HCT116 (cell line): ENCODE data around the gene SPATA6. TPM values are rescaled to one million over a fixed set of nuclear protein-coding genes. Genes with fewer than 3 reads are reported as not detected.

Source experiments
- ATAC-seq: fragments of 200-7000 bp; cut with Tn5 transposase; 2 replicates; pipeline ENCODE4 v1.9.1; 2020; ENCODE audit warnings: mild to moderate bottlenecking, moderate library complexity
- BruUV-seq: library from RNA; stranded (reverse); fragments of 400-500 nt; replicated peaks from 2 replicates; lab custom pipeline; 2021; lab: Mats Ljungman, UMichigan
- CTCF ChIA-PET: fragments of 300-600 bp; sonication (Branson Sonifier 250); formaldehyde crosslinking; loops from one replicate; lab custom pipeline; 2021; ENCODE audit warnings: antibody characterized with exemption; lab: Charles Lee
- POLR2A ChIA-PET: fragments of 300-600, 350-600 bp; sonication (Branson Sonifier 250); formaldehyde crosslinking; loops from one replicate; lab custom pipeline; 2021; ENCODE audit warnings: antibody characterized with exemption; lab: Charles Lee
- RAD21 ChIA-PET, 2 experiments: fragments of 300-600 bp; sonication (Branson Sonifier 250); formaldehyde crosslinking; loops; one replicate each; lab custom pipeline; 2023; ENCODE audit warnings: low total read pairs in 2 of 2; ENCODE audit not compliant: uncharacterized antibody in 2 of 2, unreplicated experiment in 2 of 2, low non-redundant PET in 1 of 2; lab: Charles Lee
- DNase-seq: peaks from one replicate; pipeline ENCODE4 v3.0.0-alpha.2; 2010; ENCODE audit warnings: low read depth, low spot score
- H2AFZ ChIP-seq: fragments of 200-600 bp; shearing (Covaris generic), sonication (generic); 2 replicates; pipeline ENCODE4 v1.6.1; 2017; ENCODE audit warnings: low read depth, mixed run types, mixed read lengths, antibody characterized with exemption, low read length; ENCODE audit not compliant: poor library complexity, severe bottlenecking
- H3K27ac ChIP-seq: 2 replicates; pipeline ENCODE4 v1.5.1; 2012; ENCODE audit warnings: low read depth, low read length
- H3K27me3 ChIP-seq: fragments of 200-600 bp; sonication (generic); 2 replicates; pipeline ENCODE4 v1.6.1; 2016; ENCODE audit warnings: mixed run types, low read length, mixed read lengths; ENCODE audit not compliant: insufficient read depth
- H3K36me3 ChIP-seq, 2 experiments: fragments of 200-500 bp in 1 of 2; fragments of 200-600 bp in 1 of 2; sonication (Bioruptor generic) in 1 of 2; sonication (generic) in 1 of 2; 2 replicates each; pipeline versions ENCODE4 v1.5.1 to v1.6.1; 2014 to 2016; ENCODE audit warnings: low read length in 2 of 2, inconsistent platforms in 1 of 2, mixed read lengths in 1 of 2, mixed run types in 1 of 2; ENCODE audit not compliant: insufficient read depth in 2 of 2, control insufficient read depth in 1 of 2
- H3K4me1 ChIP-seq, 2 experiments: fragments of 200-600 bp in 1 of 2; sonication (generic) in 1 of 2; 2 replicates each; pipeline versions ENCODE4 v1.5.1 to v1.6.1; 2012 to 2017; ENCODE audit warnings: low read length in 2 of 2, inconsistent platforms in 1 of 2, mild to moderate bottlenecking in 1 of 2, mixed read lengths in 1 of 2, mixed run types in 1 of 2, moderate library complexity in 1 of 2; ENCODE audit not compliant: insufficient read depth in 2 of 2, control insufficient read depth in 1 of 2
- H3K4me2 ChIP-seq: fragments of 200-600 bp; sonication (generic); 2 replicates; pipeline ENCODE4 v1.6.1; 2017; ENCODE audit warnings: mixed run types, low read length, mixed read lengths
- H3K4me3 ChIP-seq, 2 experiments: fragments of 200-600 bp in 1 of 2; sonication (generic) in 1 of 2; replicated peaks in 1 of 2; 2 replicates each; pipeline ENCODE4 v1.5.1; 2011 to 2016; ENCODE audit warnings: low read length in 2 of 2, control low read depth in 1 of 2, low read depth in 1 of 2, mild to moderate bottlenecking in 1 of 2, mixed read lengths in 1 of 2, mixed run types in 1 of 2
- H3K79me2 ChIP-seq: fragments of 200-600 bp; sonication (generic); 2 replicates; pipeline ENCODE4 v1.6.1; 2017; ENCODE audit warnings: mild to moderate bottlenecking, mixed run types, low read length, moderate library complexity, mixed read lengths; ENCODE audit not compliant: insufficient read depth
- H3K9ac ChIP-seq: fragments of 200-600 bp; sonication (generic); 2 replicates; pipeline ENCODE4 v1.6.1; 2016; ENCODE audit warnings: low read length, mixed read lengths
- H3K9me2 ChIP-seq: fragments of 200-600 bp; sonication (generic), shearing (Covaris generic); 2 replicates; pipeline ENCODE4 v1.6.1; 2017; ENCODE audit warnings: mixed run types, mild to moderate bottlenecking, moderate library complexity; ENCODE audit not compliant: insufficient read depth
- H3K9me3 ChIP-seq, 2 experiments: fragments of 200-500 bp in 1 of 2; fragments of 200-600 bp in 1 of 2; sonication (Bioruptor generic) in 1 of 2; sonication (generic) in 1 of 2; 2 replicates each; pipeline ENCODE4 v1.6.1; 2014 to 2017; ENCODE audit warnings: low read length in 2 of 2, mixed read lengths in 2 of 2, inconsistent platforms in 1 of 2, low read depth in 1 of 2, mild to moderate bottlenecking in 1 of 2, mixed run types in 1 of 2, moderate library complexity in 1 of 2; ENCODE audit not compliant: control insufficient read depth in 1 of 2, insufficient read depth in 1 of 2
- H4K20me1 ChIP-seq: fragments of 200-600 bp; sonication (generic), shearing (Covaris generic); 2 replicates; pipeline ENCODE4 v1.6.1; 2017; ENCODE audit warnings: mixed run types, mild to moderate bottlenecking, moderate library complexity; ENCODE audit not compliant: insufficient read depth
- CEBPB ChIP-seq: IDR thresholded peaks from 2 replicates; pipeline ENCODE4 v1.6.1; 2012; ENCODE audit warnings: low read depth
- POLR2A ChIP-seq: IDR thresholded peaks from 2 replicates; pipeline ENCODE4 v1.7.0; 2011; ENCODE audit warnings: borderline replicate concordance; ENCODE audit not compliant: insufficient read depth, insufficient read length; ENCODE audit errors: extremely low read depth
- POLR2AphosphoS5 ChIP-seq: IDR thresholded peaks from 2 replicates; pipeline ENCODE4 v1.6.1; 2011; ENCODE audit warnings: mild to moderate bottlenecking, low read depth, low read length, moderate library complexity
- SRF ChIP-seq: IDR thresholded peaks from 2 replicates; pipeline ENCODE4 v1.6.1; 2012; ENCODE audit warnings: low read depth
- TCF7L2 ChIP-seq: IDR thresholded peaks from 2 replicates; pipeline ENCODE4 v1.7.0; 2011; ENCODE audit warnings: borderline replicate concordance, inconsistent platforms; ENCODE audit not compliant: insufficient read depth, insufficient read length; ENCODE audit errors: extremely low read depth
- intact Hi-C: fragments of 100-400 bp; cut with micrococcal nuclease; formaldehyde crosslinking; loops from 2 replicates; pipeline ENCODE4 v1.10.0; 2022
- total RNA-seq: library from RNA; stranded (reverse); gene quantifications from one replicate; pipeline ENCODE4 v1.2.1, GENCODE V29; 2021; ENCODE audit not compliant: unreplicated experiment
- TF ChIP-seq, protein P1 (sequence below), 3 experiments: fragments of 200-600 bp in 1 of 3; sonication (generic) in 1 of 3; IDR thresholded peaks in 2 of 3; conservative IDR thresholded peaks in 1 of 3; 2 replicates each; pipeline ENCODE4 v1.5.1; 2012 to 2017; ENCODE audit warnings: low read depth in 2 of 3, low read length in 2 of 3, antibody characterized with exemption in 1 of 3, borderline replicate concordance in 1 of 3, control low read depth in 1 of 3, mild to moderate bottlenecking in 1 of 3, mixed read lengths in 1 of 3, mixed run types in 1 of 3, moderate library complexity in 1 of 3; ENCODE audit not compliant: insufficient read depth in 1 of 3
- TF ChIP-seq, protein P2 (sequence below): IDR thresholded peaks from 2 replicates; pipeline ENCODE4 v1.6.1; 2012

The SPATA6 gene
- total RNA-seq, 1 experiment from 2014 or later = 8.6 TPM

DNA sequence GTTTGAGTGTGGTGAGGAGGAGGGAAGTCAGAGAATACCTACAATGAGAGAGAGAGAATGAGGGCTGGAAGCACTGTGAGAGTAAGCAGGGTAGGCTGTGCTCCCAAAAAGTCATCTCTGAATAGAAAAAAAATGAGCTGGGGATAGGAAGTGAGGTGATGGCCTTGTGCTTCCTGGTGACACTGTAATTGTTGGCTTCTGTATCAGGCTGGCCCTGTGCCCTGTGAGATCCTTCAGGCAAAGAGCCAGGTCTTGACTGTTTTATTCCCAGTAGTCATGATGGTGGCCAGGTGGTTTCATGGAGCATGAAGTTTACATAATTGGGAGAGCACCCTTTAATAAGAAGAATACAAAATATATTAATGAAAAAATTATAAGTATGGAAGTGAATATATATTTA, 20.4 kb upstream of the SPATA6 start:
- BruUV-seq = no TSS peak
- TF ChIP-seq, protein P1, sequence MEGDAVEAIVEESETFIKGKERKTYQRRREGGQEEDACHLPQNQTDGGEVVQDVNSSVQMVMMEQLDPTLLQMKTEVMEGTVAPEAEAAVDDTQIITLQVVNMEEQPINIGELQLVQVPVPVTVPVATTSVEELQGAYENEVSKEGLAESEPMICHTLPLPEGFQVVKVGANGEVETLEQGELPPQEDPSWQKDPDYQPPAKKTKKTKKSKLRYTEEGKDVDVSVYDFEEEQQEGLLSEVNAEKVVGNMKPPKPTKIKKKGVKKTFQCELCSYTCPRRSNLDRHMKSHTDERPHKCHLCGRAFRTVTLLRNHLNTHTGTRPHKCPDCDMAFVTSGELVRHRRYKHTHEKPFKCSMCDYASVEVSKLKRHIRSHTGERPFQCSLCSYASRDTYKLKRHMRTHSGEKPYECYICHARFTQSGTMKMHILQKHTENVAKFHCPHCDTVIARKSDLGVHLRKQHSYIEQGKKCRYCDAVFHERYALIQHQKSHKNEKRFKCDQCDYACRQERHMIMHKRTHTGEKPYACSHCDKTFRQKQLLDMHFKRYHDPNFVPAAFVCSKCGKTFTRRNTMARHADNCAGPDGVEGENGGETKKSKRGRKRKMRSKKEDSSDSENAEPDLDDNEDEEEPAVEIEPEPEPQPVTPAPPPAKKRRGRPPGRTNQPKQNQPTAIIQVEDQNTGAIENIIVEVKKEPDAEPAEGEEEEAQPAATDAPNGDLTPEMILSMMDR (IDR thresholded peaks at IDR 0.05 in 2 of 3, conservative IDR thresholded peaks at IDR 0.05 in 1 of 3; ENCODE audit: borderline replicate concordance in 1 of 3, insufficient read depth in 1 of 3, low read depth in 2 of 3, low read length in 2 of 3) = no peak
- no peak for TF ChIP-seq POLR2A
- TF ChIP-seq SRF = no peak
- no peak for TF ChIP-seq TCF7L2
- no peak for TF ChIP-seq CEBPB
- TF ChIP-seq, all 23 proteins: peak for 0
- Histone ChIP-seq H3K4me1 (no peaks in the 10 kb centered on the region), H3K9me3 (no peaks in the 10 kb centered on the region), H3K27me3 (peaks cover 23% of the 10 kb centered on the region), H3K4me2 (no peak overlapping the region), H2AFZ (no peak overlapping the region), H3K9ac (no peak overlapping the region), H4K20me1 (no peaks in the 10 kb centered on the region), H3K4me3 (no peak overlapping the region), H3K9me2 (no peaks in the 10 kb centered on the region), H3K79me2 (no peaks in the 10 kb centered on the region), H3K36me3 (no peaks in the 10 kb centered on the region), H3K27ac (no peak overlapping the region)
- ChIA-PET POLR2A (no interaction called here), RAD21 (no interaction called here), CTCF (no interaction called here)
- DNase-seq (no peak), ATAC-seq (no peak)
- intact Hi-C loops = loop anchor here (10.0 kb wide), 1 partner anchor 388 kb away; no protein-coding TSS in a partner anchor

DNA sequence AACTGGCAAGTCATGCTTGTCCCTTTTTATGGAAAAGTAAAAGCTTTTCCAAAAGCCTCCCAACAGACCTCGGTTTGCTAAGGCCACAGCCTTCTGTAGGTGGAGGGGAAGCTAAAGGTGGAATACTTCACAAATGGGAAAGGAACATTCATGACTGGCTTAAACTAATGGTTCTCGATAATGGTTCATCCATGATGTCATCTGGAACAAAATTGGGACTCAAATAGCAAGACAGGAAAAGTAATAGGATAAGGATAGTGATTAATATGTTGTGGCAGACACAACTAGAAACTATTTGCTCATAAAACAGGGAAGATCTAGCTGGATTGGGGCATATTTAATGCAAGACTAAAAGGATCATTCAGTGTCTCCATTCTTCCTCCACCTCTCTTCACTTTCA, 16.7 kb upstream of the SPATA6 start:
- TF ChIP-seq, protein P2, sequence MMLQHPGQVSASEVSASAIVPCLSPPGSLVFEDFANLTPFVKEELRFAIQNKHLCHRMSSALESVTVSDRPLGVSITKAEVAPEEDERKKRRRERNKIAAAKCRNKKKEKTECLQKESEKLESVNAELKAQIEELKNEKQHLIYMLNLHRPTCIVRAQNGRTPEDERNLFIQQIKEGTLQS = no peak
- TF ChIP-seq POLR2AphosphoS5 = no peak
- DNase-seq (no peak), ATAC-seq (no peak)
- H3K36me3 ChIP-seq = no peaks in the 10 kb centered on the region
- ChIA-PET CTCF (interaction anchor here (2.0 kb wide), 1 partner anchor 9 kb away, joined by 10 read pairs; no protein-coding TSS in a partner anchor), POLR2A (no interaction called here), RAD21 (no interaction called here)
- intact Hi-C loops = no loop called here
- peaks cover 27% of the 10 kb centered on the region for H3K27me3 ChIP-seq
- BruUV-seq = no TSS peak
- H4K20me1 ChIP-seq = no peaks in the 10 kb centered on the region
- H3K4me1 ChIP-seq = no peaks in the 10 kb centered on the region
- no peaks in the 10 kb centered on the region for H3K9me2 ChIP-seq
- no peak overlapping the region for H3K4me2 ChIP-seq
- no peaks in the 10 kb centered on the region for H3K9me3 ChIP-seq
- H3K4me3 ChIP-seq = no peak overlapping the region
- no peak overlapping the region for H3K9ac ChIP-seq
- no peak overlapping the region for H3K27ac ChIP-seq
- H2AFZ ChIP-seq = no peak overlapping the region
- H3K79me2 ChIP-seq = no peaks in the 10 kb centered on the region
